Type B pancreatic cell (in vitro differentiated cells): ENCODE data around the gene A1BG. TPM values are rescaled to one million over a fixed set of nuclear protein-coding genes. Genes with fewer than 3 reads are reported as not detected.

Experiments
- DNase-seq: peaks from one replicate; pipeline ENCODE4 v3.0.0; 2021; ENCODE audit warnings: mixed read lengths; ENCODE audit not compliant: unreplicated experiment; ENCODE audit errors: extremely low spot score
- H3K27ac Mint-ChIP-seq: 2 replicates; pipeline ENCODE4 v1.8.0; 2021; ENCODE audit warnings: mild to moderate bottlenecking, mixed read lengths
- H3K27me3 Mint-ChIP-seq: 2 replicates; pipeline ENCODE4 v1.8.0; 2021; ENCODE audit warnings: mixed read lengths
- H3K36me3 Mint-ChIP-seq: 2 replicates; pipeline ENCODE4 v1.8.0; 2021; ENCODE audit warnings: mixed read lengths
- H3K4me1 Mint-ChIP-seq: one replicate; pipeline ENCODE4 v1.8.0; 2021; ENCODE audit warnings: mixed read lengths; ENCODE audit not compliant: unreplicated experiment
- H3K4me3 Mint-ChIP-seq: 2 replicates; pipeline ENCODE4 v1.8.0; 2021; ENCODE audit warnings: mild to moderate bottlenecking, mixed read lengths
- H3K9me3 Mint-ChIP-seq: 2 replicates; pipeline ENCODE4 v1.8.0; 2021; ENCODE audit warnings: mixed read lengths
- CTCF ChIP-seq: fragments of 200-600 bp; sonication (generic); conservative IDR thresholded peaks from 2 replicates; pipeline ENCODE4 v1.5.0; 2021; ENCODE audit warnings: antibody characterized with exemption, mild to moderate bottlenecking
- total RNA-seq: library from RNA; stranded (reverse); gene quantifications from 2 replicates; pipeline ENCODE4 v1.2.1, GENCODE V29; 2021; ENCODE audit warnings: low replicate concordance

A1BG gene
- total RNA-seq, 1 donor from 2014 or later = 11.7 TPM

GRCh38 chr19:58398545-58398944 lies 45.3 kb upstream of the A1BG start:
- Mint-ChIP-seq H3K36me3 (peaks cover 16% of the 10 kb centered on the region), H3K27ac (no peak overlapping the region), H3K27me3 (peaks cover 19% of the 10 kb centered on the region), H3K4me1 (peaks cover 15% of the 10 kb centered on the region), H3K9me3 (no peaks in the 10 kb centered on the region), H3K4me3 (no peak overlapping the region)
- TF ChIP-seq CTCF = no peak
- no peak for DNase-seq

- TF ChIP-seq CTCF = no peak
- no peak overlapping the region for H3K27ac Mint-ChIP-seq
- H3K4me3 Mint-ChIP-seq = no peak overlapping the region
- no peak for DNase-seq
- H3K36me3 Mint-ChIP-seq = peaks cover 17% of the 10 kb centered on the region
- peaks cover 15% of the 10 kb centered on the region for H3K4me1 Mint-ChIP-seq
- peaks cover 19% of the 10 kb centered on the region for H3K27me3 Mint-ChIP-seq
- H3K9me3 Mint-ChIP-seq = no peaks in the 10 kb centered on the region
These were observed 44.8 kb upstream of the A1BG start for GRCh38 chr19:58398087-58398486.

- H3K4me3 Mint-ChIP-seq = no peak overlapping the region
- no peaks in the 10 kb centered on the region for H3K9me3 Mint-ChIP-seq
- peaks cover 21% of the 10 kb centered on the region for H3K36me3 Mint-ChIP-seq
- no peak for TF ChIP-seq CTCF
- no peak overlapping the region for H3K27ac Mint-ChIP-seq
- H3K4me1 Mint-ChIP-seq = peaks cover 15% of the 10 kb centered on the region
- no peak for DNase-seq
- H3K27me3 Mint-ChIP-seq = peaks cover 19% of the 10 kb centered on the region
These were observed 44.3 kb upstream of the A1BG start for GRCh38 chr19:58397533-58398037.

GRCh38 chr19:58396691-58397532 lies 43.6 kb upstream of the A1BG start:
- H3K4me3 Mint-ChIP-seq = peak overlapping the region; percentile 25
- peaks cover 15% of the 10 kb centered on the region for H3K4me1 Mint-ChIP-seq
- DNase-seq = no peak
- peaks cover 19% of the 10 kb centered on the region for H3K27me3 Mint-ChIP-seq
- peaks cover 21% of the 10 kb centered on the region for H3K36me3 Mint-ChIP-seq
- H3K27ac Mint-ChIP-seq = no peak overlapping the region
- H3K9me3 Mint-ChIP-seq = no peaks in the 10 kb centered on the region
- no peak for TF ChIP-seq CTCF

GRCh38 chr19:58395979-58396627 lies 42.8 kb upstream of the A1BG start:
- H3K27me3 Mint-ChIP-seq = peaks cover 17% of the 10 kb centered on the region
- no peaks in the 10 kb centered on the region for H3K9me3 Mint-ChIP-seq
- H3K4me3 Mint-ChIP-seq = peak overlapping the region; percentile 82
- no peak for TF ChIP-seq CTCF
- H3K27ac Mint-ChIP-seq = peak overlapping the region; percentile 75
- peaks cover 18% of the 10 kb centered on the region for H3K36me3 Mint-ChIP-seq
- H3K4me1 Mint-ChIP-seq = peaks cover 12% of the 10 kb centered on the region
- DNase-seq = no peak
